Fibroblast of villous mesenchyme (primary cell): Measurements from ENCODE around the gene VKORC1. TPM values are rescaled to one million over a fixed set of nuclear protein-coding genes. Genes with fewer than 3 reads are reported as not detected.

Source experiments
- DNase-seq: peaks from one replicate; pipeline ENCODE4 v3.0.0-alpha.2; 2010; ENCODE audit warnings: low read depth
- H3K4me3 ChIP-seq: 2 replicates; pipeline ENCODE4 v1.5.1; 2011; ENCODE audit warnings: low read depth, mild to moderate bottlenecking, low read length
- total RNA-seq: library from RNA; depleted of rRNA; stranded (reverse); fragments of >200 nt; gene quantifications from 2 replicates; pipeline ENCODE4 v1.2.3, GENCODE V29; 2012
- TF ChIP-seq, protein P1 (sequence below): IDR thresholded peaks from 2 replicates; pipeline ENCODE4 v1.5.1; 2012; ENCODE audit warnings: low read depth, mild to moderate bottlenecking, low read length; ENCODE audit not compliant: insufficient read depth

The VKORC1 gene
- total RNA-seq, 1 donor = 68.2 TPM

DNA sequence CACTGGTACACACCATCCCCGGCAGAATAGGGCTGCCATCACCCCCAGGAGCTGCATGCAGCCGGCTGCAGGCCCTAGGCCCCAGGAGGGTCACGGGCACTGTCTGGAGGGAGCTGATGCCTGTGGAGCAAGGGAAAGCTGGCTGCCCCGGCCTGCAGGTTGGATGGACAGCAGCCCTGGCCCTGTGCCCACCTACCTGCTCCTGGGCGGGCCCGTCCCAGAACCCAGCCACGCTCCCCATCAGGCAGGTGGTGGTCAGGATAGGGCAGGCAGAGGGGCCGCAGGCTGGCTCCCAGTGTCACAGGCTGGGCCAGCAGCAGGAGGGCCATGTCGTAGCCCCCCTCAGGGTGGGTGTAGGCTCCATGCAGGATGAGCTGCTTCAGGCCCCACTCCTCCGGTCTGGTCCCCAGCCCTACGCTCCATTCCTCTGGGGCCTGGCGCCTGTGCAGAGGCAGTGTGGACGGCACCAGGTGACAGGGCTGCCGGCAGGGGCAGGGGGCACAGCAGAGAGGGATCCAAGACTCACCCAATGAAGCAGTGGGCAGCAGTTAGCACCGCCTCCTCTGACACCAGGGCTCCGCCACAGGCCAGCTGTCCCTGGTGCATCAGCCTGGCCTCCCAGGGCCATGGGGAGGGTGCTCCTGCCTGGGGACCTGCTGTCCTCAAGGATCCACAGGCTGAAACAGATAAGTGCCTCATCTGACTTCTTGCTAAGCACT, 9.9 kb downstream of the VKORC1 start:
- no peak overlapping the region for H3K4me3 ChIP-seq
- TF ChIP-seq, protein P1, sequence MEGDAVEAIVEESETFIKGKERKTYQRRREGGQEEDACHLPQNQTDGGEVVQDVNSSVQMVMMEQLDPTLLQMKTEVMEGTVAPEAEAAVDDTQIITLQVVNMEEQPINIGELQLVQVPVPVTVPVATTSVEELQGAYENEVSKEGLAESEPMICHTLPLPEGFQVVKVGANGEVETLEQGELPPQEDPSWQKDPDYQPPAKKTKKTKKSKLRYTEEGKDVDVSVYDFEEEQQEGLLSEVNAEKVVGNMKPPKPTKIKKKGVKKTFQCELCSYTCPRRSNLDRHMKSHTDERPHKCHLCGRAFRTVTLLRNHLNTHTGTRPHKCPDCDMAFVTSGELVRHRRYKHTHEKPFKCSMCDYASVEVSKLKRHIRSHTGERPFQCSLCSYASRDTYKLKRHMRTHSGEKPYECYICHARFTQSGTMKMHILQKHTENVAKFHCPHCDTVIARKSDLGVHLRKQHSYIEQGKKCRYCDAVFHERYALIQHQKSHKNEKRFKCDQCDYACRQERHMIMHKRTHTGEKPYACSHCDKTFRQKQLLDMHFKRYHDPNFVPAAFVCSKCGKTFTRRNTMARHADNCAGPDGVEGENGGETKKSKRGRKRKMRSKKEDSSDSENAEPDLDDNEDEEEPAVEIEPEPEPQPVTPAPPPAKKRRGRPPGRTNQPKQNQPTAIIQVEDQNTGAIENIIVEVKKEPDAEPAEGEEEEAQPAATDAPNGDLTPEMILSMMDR = no peak
- no peak for DNase-seq

DNA sequence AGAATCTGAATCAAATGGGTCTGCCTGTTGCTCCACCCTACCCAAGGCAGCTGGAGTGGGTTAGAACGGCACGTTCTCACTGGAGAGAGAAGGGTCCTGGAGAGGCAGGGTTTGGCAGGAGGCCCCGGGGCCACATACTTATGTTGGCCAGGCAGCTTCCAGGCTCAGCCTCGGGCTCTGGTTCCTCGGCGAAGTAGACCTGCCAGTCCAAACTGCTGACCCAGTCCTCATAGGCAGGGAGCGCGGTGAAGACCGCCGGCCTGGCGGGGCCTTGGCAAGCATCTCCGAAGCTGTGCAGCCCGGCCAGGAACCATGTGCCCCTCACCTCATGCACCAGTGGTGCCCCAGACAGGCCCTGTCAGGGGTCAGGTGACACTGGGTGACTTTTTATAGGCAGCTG, 10.6 kb downstream of the VKORC1 start:
- no peak overlapping the region for H3K4me3 ChIP-seq
- DNase-seq = no peak
- TF ChIP-seq, protein P1 = no peak

DNA sequence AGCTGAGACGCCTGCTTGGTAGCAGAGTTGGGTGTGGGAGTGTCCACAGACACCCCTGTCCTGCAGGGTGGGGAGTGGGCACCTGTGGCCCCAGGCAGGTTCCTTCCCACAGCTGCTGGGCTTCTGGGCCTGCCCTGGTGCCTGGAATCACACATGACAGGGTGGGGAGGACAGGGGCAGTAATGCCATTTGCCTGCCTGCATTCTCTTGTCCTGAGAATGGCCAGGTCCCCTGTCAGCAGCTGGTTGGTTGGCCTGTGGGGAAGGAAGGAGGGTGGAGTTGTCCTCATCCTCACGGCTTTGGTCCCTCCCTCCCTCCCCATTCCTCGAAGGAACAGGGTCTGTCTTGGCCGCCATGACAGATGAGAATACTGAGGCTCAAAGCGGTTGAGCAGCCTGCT, 11.0 kb downstream of the VKORC1 start:
- no peak overlapping the region for H3K4me3 ChIP-seq
- TF ChIP-seq, protein P1 = no peak
- DNase-seq = no peak

DNA sequence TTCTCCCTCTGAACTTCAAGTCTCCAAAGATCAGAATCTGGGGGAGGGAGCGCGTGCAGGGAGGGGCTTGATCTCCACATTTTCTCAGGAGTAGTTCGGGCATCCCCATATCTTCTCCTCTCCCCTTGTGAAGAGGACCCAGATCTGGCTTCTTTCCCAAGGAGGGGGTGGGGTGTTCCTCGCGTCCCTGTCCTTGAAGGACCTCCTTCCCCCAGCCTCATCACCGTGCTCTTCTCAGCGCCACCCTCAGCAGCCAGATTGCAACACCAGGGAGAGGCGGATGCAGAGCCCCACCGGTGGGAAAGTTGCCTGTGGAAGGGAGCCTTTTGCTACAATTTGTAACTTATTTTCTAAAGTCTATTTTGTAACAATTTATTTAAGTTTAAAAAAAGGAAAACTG, 11.5 kb downstream of the VKORC1 start:
- DNase-seq = no peak
- TF ChIP-seq, protein P1 = no peak
- no peak overlapping the region for H3K4me3 ChIP-seq

DNA sequence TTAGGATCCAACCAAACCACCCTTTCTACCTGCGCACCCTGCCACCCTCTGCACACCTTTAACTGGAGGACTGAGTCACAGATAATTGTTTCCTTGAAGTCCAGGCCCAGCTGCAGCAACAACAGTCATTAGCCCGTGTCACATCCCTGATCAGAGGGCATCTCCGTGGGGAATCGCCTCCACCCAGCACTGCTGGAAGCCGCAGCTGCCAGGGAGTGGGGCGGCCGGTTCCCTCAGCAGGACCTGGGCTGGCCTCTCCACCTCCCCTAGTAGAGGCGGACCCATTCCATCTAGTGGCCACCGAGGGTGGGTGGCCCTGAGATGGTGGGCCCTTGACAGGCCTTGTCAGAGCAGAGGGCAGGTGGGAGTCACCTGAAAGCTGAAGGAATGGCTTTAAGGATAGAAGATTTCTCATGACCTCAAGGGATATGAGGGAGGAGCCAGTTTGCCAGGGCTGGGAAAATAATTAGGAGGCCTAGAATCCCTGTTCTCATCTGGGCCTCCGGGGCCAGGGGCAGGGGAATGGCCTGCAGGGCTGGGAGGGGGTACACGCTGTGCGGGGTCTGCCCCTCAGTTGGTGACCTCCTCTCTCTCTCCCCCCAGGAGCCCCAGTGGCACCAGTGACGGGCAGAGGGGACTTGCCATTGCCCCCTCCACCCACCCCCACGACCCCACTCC, 12.1 kb downstream of the VKORC1 start:
- no peak overlapping the region for H3K4me3 ChIP-seq
- TF ChIP-seq, protein P1 = no peak
- DNase-seq = no peak

DNA sequence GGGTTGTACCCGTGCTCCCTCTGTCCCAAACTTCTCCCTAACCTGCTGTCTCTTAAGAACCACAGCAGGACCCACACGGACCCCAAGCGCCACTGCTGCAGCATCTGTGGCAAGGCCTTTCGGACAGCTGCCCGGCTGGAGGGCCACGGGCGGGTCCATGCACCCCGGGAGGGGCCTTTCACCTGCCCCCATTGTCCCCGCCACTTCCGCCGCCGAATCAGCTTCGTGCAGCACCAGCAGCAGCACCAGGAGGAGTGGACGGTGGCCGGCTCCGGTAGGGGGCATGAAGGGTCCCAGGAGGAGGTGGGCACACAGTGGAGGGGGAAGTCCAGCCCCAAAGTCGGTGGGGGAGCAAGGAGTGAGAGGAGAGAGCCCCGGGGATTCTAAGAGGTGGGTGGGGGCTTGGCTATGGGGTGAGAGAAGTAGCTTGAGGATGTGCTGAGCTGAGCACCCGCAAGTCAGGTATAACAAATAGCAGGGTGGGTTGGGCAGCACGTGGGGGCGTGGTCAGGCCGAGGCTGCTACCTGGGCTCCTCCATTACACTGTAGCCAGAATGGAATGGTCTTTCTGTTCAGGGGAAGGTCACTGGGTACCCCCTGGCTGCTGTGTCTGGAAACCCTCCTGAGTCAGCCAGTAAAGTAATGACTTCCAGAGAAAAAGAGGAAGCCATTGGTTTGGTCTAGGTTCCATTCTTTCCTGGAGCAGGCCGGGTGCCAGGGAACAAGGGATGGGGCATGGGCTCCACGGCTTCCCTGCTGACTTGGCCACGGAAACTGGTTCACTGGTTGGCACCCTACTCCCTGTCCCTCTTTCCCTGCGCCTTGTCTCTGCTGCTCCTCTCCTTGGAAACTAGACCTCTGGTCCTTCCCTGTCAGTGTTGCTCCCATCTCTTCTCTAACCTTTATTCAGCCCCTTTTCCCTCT, 12.9 kb downstream of the VKORC1 start:
- DNase-seq = no peak
- TF ChIP-seq, protein P1 = no peak
- H3K4me3 ChIP-seq = no peak overlapping the region
